ENCODE data around the gene TOMM6.

The TOMM6 gene

GRCh38 chr6:41832263-41832662, 44.8 kb downstream of the TOMM6 start:
- no peak for TF ChIP-seq ZFX (IDR thresholded peaks at IDR 0.05; ENCODE audit: borderline replicate concordance)
- TF ChIP-seq, protein P1, sequence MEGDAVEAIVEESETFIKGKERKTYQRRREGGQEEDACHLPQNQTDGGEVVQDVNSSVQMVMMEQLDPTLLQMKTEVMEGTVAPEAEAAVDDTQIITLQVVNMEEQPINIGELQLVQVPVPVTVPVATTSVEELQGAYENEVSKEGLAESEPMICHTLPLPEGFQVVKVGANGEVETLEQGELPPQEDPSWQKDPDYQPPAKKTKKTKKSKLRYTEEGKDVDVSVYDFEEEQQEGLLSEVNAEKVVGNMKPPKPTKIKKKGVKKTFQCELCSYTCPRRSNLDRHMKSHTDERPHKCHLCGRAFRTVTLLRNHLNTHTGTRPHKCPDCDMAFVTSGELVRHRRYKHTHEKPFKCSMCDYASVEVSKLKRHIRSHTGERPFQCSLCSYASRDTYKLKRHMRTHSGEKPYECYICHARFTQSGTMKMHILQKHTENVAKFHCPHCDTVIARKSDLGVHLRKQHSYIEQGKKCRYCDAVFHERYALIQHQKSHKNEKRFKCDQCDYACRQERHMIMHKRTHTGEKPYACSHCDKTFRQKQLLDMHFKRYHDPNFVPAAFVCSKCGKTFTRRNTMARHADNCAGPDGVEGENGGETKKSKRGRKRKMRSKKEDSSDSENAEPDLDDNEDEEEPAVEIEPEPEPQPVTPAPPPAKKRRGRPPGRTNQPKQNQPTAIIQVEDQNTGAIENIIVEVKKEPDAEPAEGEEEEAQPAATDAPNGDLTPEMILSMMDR (IDR thresholded peaks at IDR 0.05), result no peak
- H3K27ac ChIP-seq, result no peak overlapping the region

- no peak for TF ChIP-seq ZFX (IDR thresholded peaks at IDR 0.05; ENCODE audit: borderline replicate concordance)
- TF ChIP-seq, protein P1 (IDR thresholded peaks at IDR 0.05), result no peak
- no peak overlapping the region for H3K27ac ChIP-seq
These were observed 48.6 kb downstream of the TOMM6 start for GRCh38 chr6:41836022-41836659.

- TF ChIP-seq ZFX (IDR thresholded peaks at IDR 0.05; ENCODE audit: borderline replicate concordance), result no peak
- TF ChIP-seq, protein P1 (IDR thresholded peaks at IDR 0.05), result no peak
- H3K27ac ChIP-seq, result no peak overlapping the region
These were observed 49.2 kb downstream of the TOMM6 start for GRCh38 chr6:41836660-41837052.

Data from 22Rv1 (cell line).